ENCODE results near the gene PLXNB3. TPM values are rescaled to one million over a fixed set of nuclear protein-coding genes. Genes with fewer than 3 reads are reported as not detected.

Gene PLXNB3
- total RNA-seq, 2 donors from 2014 or later, result 0.48 to 2.4 TPM

GRCh38 chrX:153769158-153769864, 5.3 kb downstream of the PLXNB3 start:
- no peak overlapping the region for H3K4me3 Mint-ChIP-seq
- peaks cover 0 to 5% of the 10 kb centered on the region in 2 donors for H3K4me1 Mint-ChIP-seq (ENCODE audit: low read depth in 2 of 2)
- no peaks in the 10 kb centered on the region for H3K9me3 Mint-ChIP-seq
- H3K36me3 Mint-ChIP-seq, result no peaks in the 10 kb centered on the region
- peak; percentile 59 for DNase-seq (ENCODE audit: low spot score)
- no peak overlapping the region for H3K27ac Mint-ChIP-seq
- no peak for ATAC-seq
- H3K27me3 Mint-ChIP-seq, result peaks cover 0 to 4% of the 10 kb centered on the region in 2 donors

- no peaks in the 10 kb centered on the region for H3K9me3 Mint-ChIP-seq
- no peak overlapping the region for H3K27ac Mint-ChIP-seq
- H3K36me3 Mint-ChIP-seq, result no peaks in the 10 kb centered on the region
- peaks cover 0 to 5% of the 10 kb centered on the region in 2 donors for H3K4me1 Mint-ChIP-seq (ENCODE audit: low read depth in 2 of 2)
- ATAC-seq, result no peak
- H3K4me3 Mint-ChIP-seq, result no peak overlapping the region
- DNase-seq (ENCODE audit: low spot score), result peak; percentile 57
- peaks cover 0 to 4% of the 10 kb centered on the region in 2 donors for H3K27me3 Mint-ChIP-seq
These were observed 6.0 kb downstream of the PLXNB3 start for GRCh38 chrX:153769865-153770600.

DNA sequence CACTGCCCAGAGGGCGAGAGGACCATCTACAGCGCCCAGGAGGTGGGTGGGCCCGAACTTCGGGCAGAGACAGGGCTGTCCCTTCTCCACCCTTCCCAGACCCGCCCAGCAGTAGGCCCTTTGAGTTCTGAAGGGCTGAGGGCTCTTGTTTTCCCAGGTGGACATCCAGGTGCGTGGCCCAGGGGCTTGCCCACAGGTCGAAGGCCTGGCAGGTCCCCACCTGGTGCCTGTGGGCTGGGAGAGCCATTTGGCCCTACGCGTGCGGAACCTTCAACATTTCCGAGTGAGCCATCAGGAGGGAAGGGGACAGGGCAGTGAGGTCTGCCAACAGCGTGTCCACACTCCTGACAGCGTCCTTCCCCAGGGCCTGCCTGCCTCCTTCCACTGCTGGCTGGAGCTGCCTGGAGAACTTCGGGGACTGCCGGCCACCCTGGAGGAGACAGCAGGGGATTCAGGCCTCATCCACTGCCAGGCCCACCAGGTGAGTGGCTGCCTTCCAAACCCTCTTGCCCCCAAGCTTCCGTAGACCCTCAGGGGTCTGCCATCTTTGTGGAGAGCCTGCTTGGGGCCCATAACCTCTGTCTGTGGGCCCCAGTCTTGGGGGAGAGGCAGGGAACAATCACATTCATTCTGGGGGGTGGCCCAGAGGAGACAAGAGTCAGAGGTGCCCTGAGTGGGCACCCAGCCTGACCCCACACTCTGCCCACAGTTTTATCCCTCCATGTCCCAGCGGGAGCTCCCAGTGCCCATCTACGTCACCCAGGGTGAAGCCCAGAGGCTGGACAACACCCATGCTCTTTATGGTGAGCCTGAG, 6.8 kb downstream of the PLXNB3 start:
- no peaks in the 10 kb centered on the region for H3K36me3 Mint-ChIP-seq
- peaks cover 0 to 5% of the 10 kb centered on the region in 2 donors for H3K4me1 Mint-ChIP-seq (ENCODE audit: low read depth in 2 of 2)
- no peaks in the 10 kb centered on the region for H3K9me3 Mint-ChIP-seq
- H3K4me3 Mint-ChIP-seq, result no peak overlapping the region
- H3K27me3 Mint-ChIP-seq, result peaks cover 0 to 4% of the 10 kb centered on the region in 2 donors
- no peak overlapping the region for H3K27ac Mint-ChIP-seq
- no peak for ATAC-seq
- DNase-seq (ENCODE audit: low spot score), result peak; percentile 51

GRCh38 chrX:153771415-153772315, 7.6 kb downstream of the PLXNB3 start:
- H3K36me3 Mint-ChIP-seq, result no peaks in the 10 kb centered on the region
- no peak for ATAC-seq
- no peak overlapping the region for H3K27ac Mint-ChIP-seq
- H3K9me3 Mint-ChIP-seq, result no peaks in the 10 kb centered on the region
- peaks cover 0 to 2% of the 10 kb centered on the region in 2 donors for H3K4me1 Mint-ChIP-seq (ENCODE audit: low read depth in 2 of 2)
- H3K27me3 Mint-ChIP-seq, result peaks cover 0 to under 1% of the 10 kb centered on the region in 2 donors
- no peak overlapping the region for H3K4me3 Mint-ChIP-seq
- DNase-seq (ENCODE audit: low spot score), result peak; percentile 60

DNA sequence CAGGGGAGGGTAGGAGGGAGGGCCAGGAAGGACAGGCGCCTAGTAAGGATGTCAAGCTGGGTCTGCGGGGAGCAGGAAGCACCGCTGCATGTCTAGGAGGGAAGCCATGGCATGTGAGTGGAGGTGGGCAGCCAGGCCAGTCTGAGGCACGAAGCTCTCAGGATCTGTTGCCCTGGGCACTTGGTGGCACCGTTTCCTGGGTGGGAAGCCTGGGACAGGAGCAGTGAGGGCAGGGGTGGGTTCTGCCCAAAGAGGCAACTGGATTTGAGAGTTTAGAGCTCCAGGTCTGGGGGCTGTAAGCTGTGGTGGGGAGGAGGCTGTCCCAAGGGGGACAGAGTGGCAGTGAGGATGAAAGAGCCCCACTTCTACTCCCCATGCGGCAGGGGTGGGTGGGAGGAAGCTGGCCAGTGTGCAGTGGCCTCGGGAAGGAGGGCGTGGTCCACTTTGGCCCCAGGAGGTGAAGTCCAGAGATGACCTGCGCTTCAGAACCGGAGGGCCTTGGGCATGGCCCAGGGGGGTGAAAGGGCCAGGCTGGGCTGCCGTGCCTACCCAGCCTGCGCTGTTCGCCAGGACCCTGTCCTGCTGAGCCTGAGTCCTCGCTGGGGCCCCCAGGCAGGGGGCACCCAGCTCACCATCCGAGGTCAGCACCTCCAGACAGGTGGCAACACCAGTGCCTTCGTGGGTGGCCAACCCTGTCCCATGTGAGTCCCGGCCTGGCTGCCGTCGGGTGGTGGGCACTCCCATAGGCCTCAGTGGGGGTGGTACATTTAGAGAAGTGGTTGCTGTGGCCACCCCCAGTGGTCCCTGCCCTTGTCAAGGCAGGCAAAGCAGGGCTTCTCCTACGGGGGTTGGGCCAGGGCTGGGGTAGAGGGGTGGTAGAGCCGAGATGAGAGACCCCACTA, 8.5 kb downstream of the PLXNB3 start:
- Mint-ChIP-seq H3K4me1 (ENCODE audit: low read depth in 2 of 2) (peaks cover 0 to 2% of the 10 kb centered on the region in 2 donors), H3K36me3 (no peaks in the 10 kb centered on the region), H3K27me3 (no peaks in the 10 kb centered on the region), H3K4me3 (no peak overlapping the region), H3K27ac (no peak overlapping the region), H3K9me3 (no peaks in the 10 kb centered on the region)
- no peak for ATAC-seq
- DNase-seq (ENCODE audit: low spot score), result no peak

DNA sequence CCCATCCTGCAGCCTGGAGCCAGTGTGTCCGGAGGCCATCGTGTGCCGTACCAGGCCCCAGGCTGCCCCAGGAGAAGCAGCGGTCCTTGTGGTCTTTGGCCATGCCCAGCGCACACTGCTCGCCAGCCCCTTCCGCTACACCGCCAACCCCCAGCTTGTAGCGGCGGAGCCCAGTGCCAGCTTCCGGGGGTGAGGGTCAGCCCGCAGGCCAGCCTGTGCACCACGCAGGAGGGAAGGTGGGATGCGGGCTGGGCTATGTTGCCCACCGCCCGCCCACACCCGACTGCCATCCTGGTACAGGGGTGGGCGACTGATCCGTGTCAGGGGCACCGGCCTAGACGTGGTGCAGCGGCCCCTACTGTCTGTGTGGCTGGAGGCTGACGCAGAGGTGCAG, 9.2 kb downstream of the PLXNB3 start:
- Mint-ChIP-seq H3K4me1 (ENCODE audit: low read depth in 2 of 2) (peaks cover 0 to under 1% of the 10 kb centered on the region in 2 donors), H3K27ac (no peak overlapping the region), H3K9me3 (no peaks in the 10 kb centered on the region), H3K4me3 (no peak overlapping the region), H3K36me3 (no peaks in the 10 kb centered on the region), H3K27me3 (no peaks in the 10 kb centered on the region)
- peak; percentile 51 for DNase-seq (ENCODE audit: low spot score)
- ATAC-seq, result no peak

DNA sequence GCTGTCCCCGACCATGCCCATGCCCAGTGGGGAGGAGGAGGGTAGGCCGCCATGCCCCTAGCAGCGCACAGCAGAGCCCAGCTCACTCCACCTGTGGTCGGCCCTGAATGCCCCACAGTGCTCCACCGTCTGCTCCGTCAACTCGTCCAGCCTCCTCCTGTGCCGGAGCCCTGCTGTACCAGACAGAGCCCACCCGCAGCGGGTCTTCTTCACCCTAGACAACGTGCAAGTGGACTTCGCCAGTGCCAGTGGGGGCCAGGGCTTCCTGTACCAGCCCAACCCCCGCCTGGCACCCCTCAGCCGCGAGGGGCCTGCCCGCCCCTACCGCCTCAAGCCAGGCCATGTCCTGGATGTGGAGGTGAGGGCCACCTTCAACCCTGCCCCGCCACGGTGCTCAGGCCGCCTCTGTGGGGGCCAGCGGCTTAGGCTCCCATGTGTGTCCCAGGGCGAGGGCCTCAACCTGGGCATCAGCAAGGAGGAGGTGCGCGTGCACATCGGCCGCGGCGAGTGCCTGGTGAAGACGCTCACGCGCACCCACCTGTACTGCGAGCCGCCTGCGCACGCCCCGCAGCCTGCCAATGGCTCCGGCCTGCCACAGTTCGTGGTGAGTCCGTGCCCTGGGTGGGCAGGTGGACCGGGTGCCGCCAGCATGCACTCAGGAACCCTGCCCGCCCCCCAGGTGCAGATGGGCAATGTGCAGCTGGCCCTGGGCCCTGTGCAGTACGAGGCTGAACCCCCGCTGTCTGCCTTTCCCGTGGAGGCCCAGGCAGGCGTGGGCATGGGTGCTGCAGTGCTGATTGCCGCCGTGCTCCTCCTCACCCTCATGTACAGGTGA, 9.9 kb downstream of the PLXNB3 start:
- H3K4me1 Mint-ChIP-seq (ENCODE audit: low read depth in 2 of 2), result no peaks in the 10 kb centered on the region
- H3K4me3 Mint-ChIP-seq, result no peak overlapping the region
- ATAC-seq, result no peak
- H3K9me3 Mint-ChIP-seq, result no peaks in the 10 kb centered on the region
- H3K27ac Mint-ChIP-seq, result no peak overlapping the region
- peak; percentile 60 for DNase-seq (ENCODE audit: low spot score)
- H3K36me3 Mint-ChIP-seq, result no peaks in the 10 kb centered on the region
- H3K27me3 Mint-ChIP-seq, result no peaks in the 10 kb centered on the region

GRCh38 chrX:153774576-153775292, 10.7 kb downstream of the PLXNB3 start:
- peaks cover 0 to under 1% of the 10 kb centered on the region in 2 donors for H3K4me1 Mint-ChIP-seq (ENCODE audit: low read depth in 2 of 2)
- DNase-seq (ENCODE audit: low spot score), result peak; percentile 58
- peaks cover 0 to 2% of the 10 kb centered on the region in 2 donors for H3K27me3 Mint-ChIP-seq
- no peak overlapping the region for H3K27ac Mint-ChIP-seq
- no peaks in the 10 kb centered on the region for H3K36me3 Mint-ChIP-seq
- no peak for ATAC-seq
- no peaks in the 10 kb centered on the region for H3K9me3 Mint-ChIP-seq
- H3K4me3 Mint-ChIP-seq, result no peak overlapping the region

- Mint-ChIP-seq H3K4me1 (ENCODE audit: low read depth in 2 of 2) (peaks cover 0 to 7% of the 10 kb centered on the region in 2 donors), H3K9me3 (no peaks in the 10 kb centered on the region), H3K27ac (no peak overlapping the region), H3K36me3 (no peaks in the 10 kb centered on the region), H3K27me3 (peaks cover 0 to 8% of the 10 kb centered on the region in 2 donors), H3K4me3 (no peak overlapping the region)
- ATAC-seq (no peak), DNase-seq (ENCODE audit: low spot score) (peak; percentile 49)
These were observed 11.5 kb downstream of the PLXNB3 start for GRCh38 chrX:153775293-153776119.

- Mint-ChIP-seq H3K4me3 (no peak overlapping the region), H3K4me1 (ENCODE audit: low read depth in 2 of 2) (peaks cover 0 to 7% of the 10 kb centered on the region in 2 donors), H3K27ac (no peak overlapping the region), H3K36me3 (no peaks in the 10 kb centered on the region), H3K9me3 (no peaks in the 10 kb centered on the region), H3K27me3 (peaks cover 0 to 8% of the 10 kb centered on the region in 2 donors)
- ATAC-seq (no peak), DNase-seq (ENCODE audit: low spot score) (peak; percentile 54)
These were observed 12.1 kb downstream of the PLXNB3 start for GRCh38 chrX:153776120-153776599.
